Muscle layer of colon (tissue), 2 donors: ENCODE measurements around the gene ALDH1L1.

Source experiments
- H3K27ac ChIP-seq: one replicate; pipeline ENCODE4 v1.7.0; 2013; ENCODE audit warnings: low read depth, mild to moderate bottlenecking, low read length, moderate library complexity
- H3K27me3 ChIP-seq, 2 donors: one replicate each; pipeline ENCODE4 v1.7.0; 2013; ENCODE audit warnings: low read length in 2 of 2, mild to moderate bottlenecking in 2 of 2; ENCODE audit not compliant: insufficient read depth in 2 of 2, control insufficient read depth in 1 of 2
- H3K36me3 ChIP-seq: one replicate; pipeline ENCODE4 v1.7.0; 2013; ENCODE audit warnings: mild to moderate bottlenecking, low read length; ENCODE audit not compliant: insufficient read depth
- H3K4me1 ChIP-seq: one replicate; pipeline ENCODE4 v1.7.0; 2013; ENCODE audit warnings: mild to moderate bottlenecking, low read length; ENCODE audit not compliant: insufficient read depth
- H3K4me3 ChIP-seq, 2 donors: one replicate each; pipeline ENCODE4 v1.7.0; 2013; ENCODE audit warnings: low read length in 2 of 2, low read depth in 1 of 2, mild to moderate bottlenecking in 1 of 2, moderate library complexity in 1 of 2
- H3K9ac ChIP-seq: one replicate; pipeline ENCODE4 v1.7.0; 2013; ENCODE audit warnings: low read length
- H3K9me3 ChIP-seq: one replicate; pipeline ENCODE4 v1.7.0; 2013; ENCODE audit warnings: mild to moderate bottlenecking, low read length
- donor health status: abdominal sarcoma.
- donor health status: Adenocarcinoma of cecum.

ALDH1L1 gene

GRCh38 chr3:126121074-126121473 is 59.3 kb downstream of the ALDH1L1 start:
- Histone ChIP-seq H3K4me1 (no peaks in the 10 kb centered on the region), H3K27ac (no peak overlapping the region), H3K4me3 (no peak overlapping the region), H3K36me3 (no peaks in the 10 kb centered on the region), H3K9me3 (no peaks in the 10 kb centered on the region), H3K27me3 (no peaks in the 10 kb centered on the region), H3K9ac (no peak overlapping the region)

GRCh38 chr3:126119976-126120375 is 60.4 kb downstream of the ALDH1L1 start:
- H3K36me3 ChIP-seq, result no peaks in the 10 kb centered on the region
- no peaks in the 10 kb centered on the region for H3K4me1 ChIP-seq
- H3K4me3 ChIP-seq, result no peak overlapping the region
- H3K27ac ChIP-seq, result no peak overlapping the region
- no peaks in the 10 kb centered on the region for H3K9me3 ChIP-seq
- no peaks in the 10 kb centered on the region for H3K27me3 ChIP-seq
- H3K9ac ChIP-seq, result no peak overlapping the region

GRCh38 chr3:126119008-126119675 is 61.2 kb downstream of the ALDH1L1 start:
- H3K9ac ChIP-seq, result no peak overlapping the region
- H3K36me3 ChIP-seq, result no peaks in the 10 kb centered on the region
- H3K4me3 ChIP-seq, result no peak overlapping the region
- H3K9me3 ChIP-seq, result no peaks in the 10 kb centered on the region
- H3K27me3 ChIP-seq, result no peaks in the 10 kb centered on the region
- no peaks in the 10 kb centered on the region for H3K4me1 ChIP-seq
- H3K27ac ChIP-seq, result no peak overlapping the region

- H3K27me3 ChIP-seq, result no peaks in the 10 kb centered on the region
- H3K27ac ChIP-seq, result no peak overlapping the region
- no peak overlapping the region for H3K9ac ChIP-seq
Observed at GRCh38 chr3:126118591-126118990, 61.8 kb downstream of the ALDH1L1 start.

GRCh38 chr3:126117786-126118185 is 62.6 kb downstream of the ALDH1L1 start:
- no peak overlapping the region for H3K4me3 ChIP-seq
- H3K27me3 ChIP-seq, result no peaks in the 10 kb centered on the region
- no peaks in the 10 kb centered on the region for H3K4me1 ChIP-seq
- no peaks in the 10 kb centered on the region for H3K9me3 ChIP-seq
- no peak overlapping the region for H3K9ac ChIP-seq
- H3K36me3 ChIP-seq, result no peaks in the 10 kb centered on the region
- no peak overlapping the region for H3K27ac ChIP-seq

More at GRCh38 chr3:126118591-126118990, 61.8 kb downstream of the ALDH1L1 start:
- Histone ChIP-seq H3K4me1 (no peaks in the 10 kb centered on the region), H3K9me3 (no peaks in the 10 kb centered on the region), H3K4me3 (no peak overlapping the region), H3K36me3 (no peaks in the 10 kb centered on the region)

- Histone ChIP-seq H3K36me3 (no peaks in the 10 kb centered on the region), H3K9ac (no peak overlapping the region), H3K27me3 (no peaks in the 10 kb centered on the region), H3K27ac (no peak overlapping the region), H3K4me3 (no peak overlapping the region), H3K4me1 (no peaks in the 10 kb centered on the region), H3K9me3 (no peaks in the 10 kb centered on the region)
Observed at GRCh38 chr3:126117212-126117611, 63.2 kb downstream of the ALDH1L1 start.

- Histone ChIP-seq H3K4me1 (no peaks in the 10 kb centered on the region), H3K36me3 (no peaks in the 10 kb centered on the region), H3K9ac (no peak overlapping the region), H3K9me3 (no peaks in the 10 kb centered on the region), H3K27ac (no peak overlapping the region), H3K4me3 (no peak overlapping the region), H3K27me3 (no peaks in the 10 kb centered on the region)
Observed at GRCh38 chr3:126116526-126116925, 63.9 kb downstream of the ALDH1L1 start.

GRCh38 chr3:126114443-126115386 is 65.7 kb downstream of the ALDH1L1 start:
- H3K4me3 ChIP-seq, result no peak overlapping the region
- H3K27ac ChIP-seq, result no peak overlapping the region
- no peaks in the 10 kb centered on the region for H3K27me3 ChIP-seq
- no peak overlapping the region for H3K9ac ChIP-seq
- no peaks in the 10 kb centered on the region for H3K9me3 ChIP-seq
- H3K36me3 ChIP-seq, result no peaks in the 10 kb centered on the region
- H3K4me1 ChIP-seq, result no peaks in the 10 kb centered on the region

GRCh38 chr3:126113733-126114442 is 66.5 kb downstream of the ALDH1L1 start:
- no peaks in the 10 kb centered on the region for H3K27me3 ChIP-seq
- H3K4me1 ChIP-seq, result no peaks in the 10 kb centered on the region
- no peak overlapping the region for H3K27ac ChIP-seq
- H3K9ac ChIP-seq, result no peak overlapping the region
- H3K36me3 ChIP-seq, result no peaks in the 10 kb centered on the region
- no peaks in the 10 kb centered on the region for H3K9me3 ChIP-seq
- H3K4me3 ChIP-seq, result no peak overlapping the region

GRCh38 chr3:126113238-126113555 is 67.2 kb downstream of the ALDH1L1 start:
- Histone ChIP-seq H3K9ac (no peak overlapping the region), H3K4me1 (no peaks in the 10 kb centered on the region), H3K27me3 (no peaks in the 10 kb centered on the region), H3K4me3 (no peak overlapping the region), H3K36me3 (no peaks in the 10 kb centered on the region), H3K9me3 (no peaks in the 10 kb centered on the region), H3K27ac (no peak overlapping the region)

GRCh38 chr3:126112531-126113237 is 67.7 kb downstream of the ALDH1L1 start:
- Histone ChIP-seq H3K27ac (no peak overlapping the region), H3K4me1 (no peaks in the 10 kb centered on the region), H3K9me3 (no peaks in the 10 kb centered on the region), H3K27me3 (no peaks in the 10 kb centered on the region), H3K36me3 (no peaks in the 10 kb centered on the region), H3K9ac (no peak overlapping the region), H3K4me3 (no peak overlapping the region)
